D721Med (cell line): ENCODE data around the gene CLEC4F.

Experiments used
- DNase-seq: peaks from one replicate; pipeline ENCODE4 v3.0.0; 2011; ENCODE audit warnings: low spot score; ENCODE audit not compliant: insufficient read length
- FAIRE-seq: peaks from 2 replicates; lab custom pipeline; 2011; peaks lifted over from hg19 to GRCh38; lab: Jason Lieb, UNC
- TF ChIP-seq, protein P1 (sequence below): IDR thresholded peaks from 2 replicates; pipeline ENCODE4 v1.5.1; 2012; ENCODE audit warnings: mild to moderate bottlenecking, control low read depth; ENCODE audit not compliant: insufficient read depth; ENCODE audit errors: missing control alignments

The CLEC4F gene

DNA sequence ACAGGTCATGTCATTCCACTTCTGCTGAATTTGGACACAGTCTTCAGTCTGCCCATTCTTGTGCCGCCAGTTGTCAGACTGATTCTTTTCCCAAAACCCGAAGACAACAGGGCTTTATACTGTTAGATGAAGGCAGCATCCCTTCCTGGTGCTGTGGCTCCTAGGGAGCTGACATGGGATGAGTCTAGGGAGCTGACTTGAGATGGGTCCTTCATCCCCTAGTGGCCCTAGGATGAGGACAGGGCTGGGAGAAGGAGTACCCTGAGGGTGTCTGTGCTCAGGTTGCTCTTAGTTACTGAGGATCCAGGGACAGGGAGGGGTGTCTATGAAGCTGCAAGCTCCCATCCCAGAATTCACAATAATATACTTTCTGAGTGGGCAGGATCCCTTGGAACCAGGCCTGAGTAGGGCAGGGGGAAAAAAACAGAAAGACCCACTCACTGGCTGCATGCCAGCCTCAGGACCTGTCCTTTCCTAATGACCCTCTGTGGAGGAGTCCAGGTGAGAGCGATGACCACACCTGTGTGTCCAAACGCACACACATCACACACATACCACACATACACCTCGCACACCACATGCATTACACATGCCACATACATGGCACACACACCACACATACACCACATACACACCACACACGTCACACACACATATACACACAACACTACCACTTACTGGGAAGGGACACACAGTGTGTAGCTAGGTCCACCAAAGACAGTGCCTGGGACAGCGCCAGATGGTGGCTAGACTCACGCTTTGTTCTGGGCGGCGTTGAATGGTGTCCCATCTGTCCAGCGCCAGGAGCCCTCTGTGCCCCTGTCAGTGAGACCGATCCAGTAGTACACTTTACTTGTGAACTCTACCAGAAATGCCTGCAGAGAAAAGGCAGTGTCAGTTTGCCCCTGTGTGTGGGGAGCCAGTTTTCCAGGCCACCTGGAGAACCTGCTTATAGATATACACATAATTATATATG lies 11.1 kb downstream of the CLEC4F start:
- no peak for FAIRE-seq
- TF ChIP-seq, protein P1, sequence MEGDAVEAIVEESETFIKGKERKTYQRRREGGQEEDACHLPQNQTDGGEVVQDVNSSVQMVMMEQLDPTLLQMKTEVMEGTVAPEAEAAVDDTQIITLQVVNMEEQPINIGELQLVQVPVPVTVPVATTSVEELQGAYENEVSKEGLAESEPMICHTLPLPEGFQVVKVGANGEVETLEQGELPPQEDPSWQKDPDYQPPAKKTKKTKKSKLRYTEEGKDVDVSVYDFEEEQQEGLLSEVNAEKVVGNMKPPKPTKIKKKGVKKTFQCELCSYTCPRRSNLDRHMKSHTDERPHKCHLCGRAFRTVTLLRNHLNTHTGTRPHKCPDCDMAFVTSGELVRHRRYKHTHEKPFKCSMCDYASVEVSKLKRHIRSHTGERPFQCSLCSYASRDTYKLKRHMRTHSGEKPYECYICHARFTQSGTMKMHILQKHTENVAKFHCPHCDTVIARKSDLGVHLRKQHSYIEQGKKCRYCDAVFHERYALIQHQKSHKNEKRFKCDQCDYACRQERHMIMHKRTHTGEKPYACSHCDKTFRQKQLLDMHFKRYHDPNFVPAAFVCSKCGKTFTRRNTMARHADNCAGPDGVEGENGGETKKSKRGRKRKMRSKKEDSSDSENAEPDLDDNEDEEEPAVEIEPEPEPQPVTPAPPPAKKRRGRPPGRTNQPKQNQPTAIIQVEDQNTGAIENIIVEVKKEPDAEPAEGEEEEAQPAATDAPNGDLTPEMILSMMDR = no peak
- no peak for DNase-seq

DNA sequence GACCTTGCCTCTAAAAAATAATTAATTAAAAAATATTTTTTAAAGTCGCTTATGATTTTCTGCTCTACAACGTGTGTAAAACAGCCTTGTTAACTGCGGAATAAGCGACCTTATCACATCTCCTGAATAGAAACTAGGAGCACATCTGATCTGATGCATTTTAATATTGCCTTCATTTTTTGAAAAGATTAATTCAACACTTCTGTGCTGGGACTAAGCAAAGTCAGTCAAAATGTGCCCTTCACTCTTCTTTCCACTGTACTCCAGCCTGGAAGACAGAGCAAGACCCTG lies 12.6 kb downstream of the CLEC4F start:
- FAIRE-seq = no peak
- DNase-seq = no peak
- TF ChIP-seq, protein P1 = no peak

DNA sequence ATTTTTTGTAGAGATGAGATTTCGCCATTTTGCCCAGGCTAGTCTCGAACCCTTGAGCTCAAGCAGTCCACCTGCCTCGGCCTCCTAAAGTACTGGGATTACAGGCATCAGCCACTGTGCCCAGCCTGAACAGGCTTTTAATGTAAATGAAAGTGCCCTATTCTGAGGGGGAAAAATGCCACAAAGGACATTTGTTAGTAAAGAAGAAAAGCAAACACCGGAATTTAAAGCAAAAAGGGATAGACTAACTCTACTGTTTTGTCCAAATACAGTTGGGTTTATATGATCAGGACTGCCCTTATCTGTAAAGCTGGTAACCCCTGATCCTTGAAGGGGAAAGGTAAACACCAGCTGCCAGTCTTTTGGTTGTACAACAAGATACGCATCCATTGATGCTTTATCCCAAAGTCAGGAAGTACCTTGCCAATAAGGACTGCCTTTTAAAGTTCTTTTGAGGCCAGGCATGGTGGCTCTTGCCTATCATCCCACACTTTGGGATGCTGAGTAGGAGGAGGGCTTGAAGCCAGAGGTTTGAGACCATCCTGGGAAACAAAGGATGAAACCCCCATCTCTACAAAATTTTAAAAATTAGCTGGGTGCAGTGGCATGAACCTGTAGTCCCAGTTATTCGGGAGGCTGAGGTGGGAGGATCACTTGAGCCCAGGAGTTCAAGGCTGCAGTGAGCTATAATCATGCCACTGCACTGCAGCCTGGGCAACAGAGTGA lies 13.1 kb downstream of the CLEC4F start:
- FAIRE-seq (no peak), DNase-seq (no peak)
- TF ChIP-seq, protein P1 = no peak

DNA sequence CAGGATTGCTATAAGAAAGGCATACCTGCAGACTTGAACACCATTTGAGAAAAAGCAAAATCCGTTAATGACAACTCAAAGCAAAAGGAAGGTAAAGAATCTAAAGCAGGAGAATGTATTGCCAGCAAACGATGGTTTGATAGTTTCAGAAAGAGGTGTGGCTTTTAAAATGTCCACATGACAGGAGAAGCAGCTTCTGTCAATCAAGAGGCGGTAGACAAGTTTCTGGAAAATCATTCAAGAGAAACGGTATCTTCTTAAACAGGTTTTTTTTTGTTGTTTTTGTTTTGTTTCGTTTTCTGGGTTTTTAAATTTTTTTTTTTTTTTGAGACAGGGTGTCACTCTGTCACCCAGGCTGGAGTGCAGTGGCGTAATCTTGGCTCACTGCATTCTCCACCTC lies 13.8 kb downstream of the CLEC4F start:
- DNase-seq = no peak
- FAIRE-seq = no peak
- TF ChIP-seq, protein P1 = no peak

DNA sequence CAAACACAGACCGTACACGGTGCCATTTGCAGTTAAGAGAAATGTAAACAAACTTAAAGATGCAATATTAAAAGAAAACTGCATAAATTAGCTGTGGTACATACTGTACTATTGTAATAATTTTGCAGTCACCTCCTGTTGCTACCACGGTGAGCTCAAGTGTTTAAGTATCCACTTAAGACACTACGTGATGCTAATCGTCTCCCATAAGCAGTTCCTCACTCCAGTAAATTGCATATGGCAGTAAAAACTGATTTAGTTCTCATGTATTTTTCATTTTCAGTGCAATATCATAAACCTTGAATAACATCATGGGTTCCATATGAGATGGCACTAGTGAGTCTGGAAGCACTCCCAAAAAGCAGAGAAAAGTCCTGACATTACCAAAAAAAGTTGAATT lies 14.4 kb downstream of the CLEC4F start:
- FAIRE-seq (no peak), DNase-seq (no peak)
- TF ChIP-seq, protein P1 = no peak

DNA sequence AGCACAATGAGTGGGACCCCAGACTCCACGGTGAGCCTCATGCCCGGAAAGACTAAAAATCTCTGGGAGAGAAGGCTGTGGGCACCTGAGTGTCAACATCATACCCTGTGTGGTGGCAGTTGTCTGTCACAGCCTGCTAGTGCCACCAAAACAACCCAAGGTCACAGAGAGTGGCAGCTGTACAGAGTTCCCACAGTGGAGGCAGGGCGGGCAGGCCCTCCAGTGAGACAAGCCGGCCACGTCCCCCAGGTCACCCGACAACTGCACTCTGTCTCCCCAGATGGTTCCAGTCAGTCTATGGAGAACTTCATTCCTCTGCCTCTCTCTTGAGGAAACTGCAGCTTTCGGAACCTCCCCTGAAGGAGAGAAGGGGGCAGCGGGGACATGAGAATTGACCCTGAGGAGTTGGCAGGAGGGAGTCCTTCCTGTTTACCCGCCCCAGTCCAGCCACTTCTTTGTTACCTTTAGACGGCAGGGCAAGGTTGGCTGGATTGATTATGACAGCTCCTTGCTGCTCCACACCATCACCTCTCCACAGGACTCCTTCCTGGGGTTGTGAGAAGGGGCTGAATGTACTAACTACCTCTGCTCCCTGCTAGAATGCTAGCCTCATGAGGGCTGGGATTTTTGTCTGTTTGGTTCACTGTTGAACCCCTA lies 18.7 kb downstream of the CLEC4F start:
- DNase-seq (no peak), FAIRE-seq (no peak)
- TF ChIP-seq, protein P1 = no peak
